H1 (cell line): ENCODE data around the gene BLTP2. TPM values are rescaled to one million over a fixed set of nuclear protein-coding genes. Genes with fewer than 3 reads are reported as not detected.

Experiments
- CTCF ChIA-PET: fragments of 300-600 bp; sonication (Branson Sonifier 250); formaldehyde crosslinking; loops from one replicate; lab custom pipeline; 2021; ENCODE audit not compliant: partially characterized antibody; lab: Charles Lee
- POLR2A ChIA-PET: fragments of 300-600 bp; sonication (Branson Sonifier 250); formaldehyde crosslinking; loops from one replicate; lab custom pipeline; 2021; ENCODE audit warnings: inconsistent platforms; ENCODE audit not compliant: partially characterized antibody; lab: Charles Lee
- DNase-seq, 2 experiments: peaks; one replicate each; pipeline versions ENCODE4 v3.0.0 to v3.0.0-alpha.2; 2010 to 2022; ENCODE audit warnings: low spot score in 2 of 2, low read depth in 1 of 2, mixed read lengths in 1 of 2
- FAIRE-seq: peaks from 2 replicates; lab custom pipeline; 2011; peaks lifted over from hg19 to GRCh38; lab: Jason Lieb, UNC
- H2AFZ ChIP-seq: 2 replicates; pipeline ENCODE4 v1.8.1; 2012; ENCODE audit warnings: low read length, inconsistent platforms
- H2AK5ac ChIP-seq: 2 replicates; pipeline ENCODE4 v1.6.1; 2013; ENCODE audit warnings: low read depth, low read length
- H2BK120ac ChIP-seq: replicated peaks from 2 replicates; pipeline ENCODE3; 2013; ENCODE audit warnings: low read depth, low read length, inconsistent platforms
- H2BK12ac ChIP-seq: 2 replicates; pipeline ENCODE4 v1.6.1; 2013; ENCODE audit warnings: low read depth, low read length
- H2BK15ac ChIP-seq: 2 replicates; pipeline ENCODE4 v1.6.1; 2013; ENCODE audit warnings: low read length
- H2BK20ac ChIP-seq: 2 replicates; pipeline ENCODE4 v1.6.1; 2013; ENCODE audit warnings: low read length
- H2BK5ac ChIP-seq: 2 replicates; pipeline ENCODE4 v1.6.1; 2013; ENCODE audit warnings: low read depth, low read length
- H3K14ac ChIP-seq: 2 replicates; pipeline ENCODE4 v1.6.1; 2013; ENCODE audit warnings: inconsistent platforms; ENCODE audit not compliant: insufficient read length
- H3K18ac ChIP-seq: 2 replicates; pipeline ENCODE4 v1.6.1; 2013; ENCODE audit warnings: low read length; ENCODE audit errors: extremely low read depth
- H3K23ac ChIP-seq: 2 replicates; pipeline ENCODE4 v1.6.1; 2013; ENCODE audit warnings: inconsistent platforms; ENCODE audit not compliant: insufficient read length
- H3K23me2 ChIP-seq: 2 replicates; pipeline ENCODE4 v1.6.1; 2013; ENCODE audit warnings: low read depth, low read length
- H3K27ac ChIP-seq: 2 replicates; pipeline ENCODE4 v1.6.1; 2011; ENCODE audit warnings: low read depth, low read length, inconsistent platforms
- H3K27me3 ChIP-seq, 4 experiments: replicated peaks in 1 of 4; 1 replicate in 1 of 4; 2 replicates in 3 of 4; pipeline versions ENCODE4 v1.6.1 to v1.8.1; 2011 to 2013; ENCODE audit warnings: low read length in 3 of 4, mild to moderate bottlenecking in 3 of 4, inconsistent platforms in 2 of 4, mixed read lengths in 2 of 4, moderate library complexity in 1 of 4; ENCODE audit not compliant: control insufficient read depth in 3 of 4, insufficient read depth in 3 of 4; ENCODE audit errors: extremely low read depth in 1 of 4
- H3K36me3 ChIP-seq, 4 experiments: 2 replicates each; pipeline versions ENCODE4 v1.6.1 to v1.8.1; 2011 to 2013; ENCODE audit warnings: mild to moderate bottlenecking in 4 of 4, low read length in 3 of 4, moderate library complexity in 2 of 4, control low read depth in 1 of 4, inconsistent platforms in 1 of 4; ENCODE audit not compliant: insufficient read depth in 4 of 4, control insufficient read depth in 2 of 4
- H3K4ac ChIP-seq: replicated peaks from 2 replicates; pipeline ENCODE3; 2013; ENCODE audit warnings: low read length, low read depth, mixed read lengths, inconsistent platforms; ENCODE audit not compliant: insufficient read length
- H3K4me1 ChIP-seq, 4 experiments: replicated peaks in 1 of 4; 1 replicate in 1 of 4; 2 replicates in 3 of 4; pipeline versions ENCODE4 v1.6.1 to v1.8.1; 2011 to 2013; ENCODE audit warnings: low read length in 3 of 4, inconsistent platforms in 2 of 4, mixed read lengths in 1 of 4; ENCODE audit not compliant: insufficient read depth in 4 of 4, control insufficient read depth in 3 of 4
- H3K4me2 ChIP-seq, 2 experiments: 2 replicates each; pipeline versions ENCODE4 v1.6.1 to v1.8.1; 2011 to 2013; ENCODE audit warnings: low read depth in 2 of 2, low read length in 2 of 2, control low read depth in 1 of 2, inconsistent platforms in 1 of 2, mild to moderate bottlenecking in 1 of 2; ENCODE audit not compliant: insufficient read depth in 1 of 2
- H3K4me3 ChIP-seq, 4 experiments: fragments of 200-600, 300-600 bp in 1 of 4; sonication (generic), shearing (Covaris generic), sonication (Bioruptor Twin) in 1 of 4; 2 replicates each; pipeline versions ENCODE4 v1.5.1 to v1.8.1; 2011 to 2016; ENCODE audit warnings: low read length in 4 of 4, low read depth in 3 of 4, control low read depth in 2 of 4, inconsistent platforms in 2 of 4, mild to moderate bottlenecking in 2 of 4, mixed read lengths in 1 of 4, moderate library complexity in 1 of 4; ENCODE audit not compliant: insufficient read depth in 2 of 4; ENCODE audit errors: extremely low read depth in 1 of 4
- H3K56ac ChIP-seq: replicated peaks from 2 replicates; pipeline ENCODE3; 2013; ENCODE audit warnings: low read depth, mild to moderate bottlenecking, mixed read lengths, low read length, inconsistent platforms; ENCODE audit not compliant: insufficient read length
- H3K79me1 ChIP-seq: 2 replicates; pipeline ENCODE4 v1.6.1; 2013; ENCODE audit warnings: low read depth, low read length, control low read depth
- H3K79me2 ChIP-seq, 2 experiments: 2 replicates each; pipeline versions ENCODE4 v1.6.1 to v1.8.1; 2012 to 2013; ENCODE audit warnings: low read length in 2 of 2, mild to moderate bottlenecking in 2 of 2, inconsistent platforms in 1 of 2; ENCODE audit not compliant: insufficient read depth in 2 of 2, control insufficient read depth in 1 of 2
- H3K9ac ChIP-seq, 4 experiments: replicated peaks in 1 of 4; 1 replicate in 1 of 4; 2 replicates in 3 of 4; pipeline versions ENCODE4 v1.6.1 to v1.8.1; 2011 to 2013; ENCODE audit warnings: low read depth in 3 of 4, low read length in 3 of 4, control low read depth in 2 of 4, mild to moderate bottlenecking in 2 of 4, moderate library complexity in 2 of 4, inconsistent platforms in 1 of 4; ENCODE audit errors: extremely low read depth in 1 of 4
- H3K9me3 ChIP-seq, 2 experiments: 2 replicates each; pipeline versions ENCODE4 v1.6.1 to v1.8.1; 2012 to 2013; ENCODE audit warnings: mild to moderate bottlenecking in 2 of 2, moderate library complexity in 2 of 2, control low read depth in 1 of 2, inconsistent platforms in 1 of 2, low read depth in 1 of 2, low read length in 1 of 2, mixed read lengths in 1 of 2; ENCODE audit not compliant: insufficient read depth in 2 of 2
- H4K20me1 ChIP-seq, 2 experiments: replicated peaks in 1 of 2; 2 replicates each; pipeline versions ENCODE3 to v1.8.1; 2011 to 2013; ENCODE audit warnings: inconsistent platforms in 2 of 2, low read length in 2 of 2, mild to moderate bottlenecking in 1 of 2; ENCODE audit not compliant: insufficient read depth in 2 of 2, control insufficient read depth in 1 of 2
- H4K5ac ChIP-seq: 2 replicates; pipeline ENCODE4 v1.6.1; 2013; ENCODE audit warnings: low read length, low read depth, mixed read lengths, inconsistent platforms; ENCODE audit not compliant: insufficient read length
- H4K8ac ChIP-seq: 2 replicates; pipeline ENCODE4 v1.8.0; 2013; ENCODE audit warnings: mild to moderate bottlenecking, moderate library complexity, low read length, inconsistent platforms; ENCODE audit not compliant: insufficient read depth; ENCODE audit errors: extremely low read depth
- H4K91ac ChIP-seq: replicated peaks from 2 replicates; pipeline ENCODE3; 2013; ENCODE audit warnings: low read length, mixed read lengths, inconsistent platforms; ENCODE audit not compliant: insufficient read length
- WGBS, 2 experiments: shearing (Covaris generic) in 1 of 2; methylation state at CpG; one replicate each; pipeline versions ENCODE4 v1.1.6 to v1.1.7; 2013 to 2015; ENCODE audit warnings: low lambda C conversion rate in 2 of 2, mixed read lengths in 2 of 2, inconsistent platforms in 1 of 2, low coverage in 1 of 2, missing lambda C conversion rate in 1 of 2; ENCODE audit not compliant: insufficient replicate concordance in 2 of 2, insufficient coverage in 1 of 2, insufficient read length in 1 of 2; ENCODE audit errors: extremely low coverage in 1 of 2, missing lambda C conversion rate in 1 of 2; 5-methylcytosine and 5-hydroxymethylcytosine counted together
- long read RNA-seq, 2 experiments: library from RNA in 1 of 2; library from capped mRNA in 1 of 2; stranded (forward); transcript quantifications; one replicate each; pipeline ENCODE4 v2.0.0, GENCODE V29; 2021; ENCODE audit warnings: inconsistent platforms in 1 of 2
- polyA minus RNA-seq, 3 experiments: library from RNA; depleted of rRNA, polyadenylated mRNA; stranded (reverse); fragments of >200 nt; gene quantifications; 1 replicate in 2 of 3; 2 replicates in 1 of 3; pipeline ENCODE4 v1.2.3, GENCODE V29; 2011
- polyA plus RNA-seq, 7 experiments: library from polyadenylated mRNA; depleted of rRNA in 3 of 7; stranded (reverse) in 5 of 7; unstranded in 2 of 7; fragments of >200 nt in 5 of 7; fragments of 200-250 nt in 2 of 7; gene quantifications; 1 replicate in 5 of 7; 2 replicates in 1 of 7; 4 replicates in 1 of 7; pipeline versions ENCODE4 v1.2.1 to v1.2.3, GENCODE V29; 2011 to 2013; ENCODE audit warnings: missing spikeins in 2 of 7, mixed read lengths in 2 of 7
- total RNA-seq: library from RNA; stranded (reverse); fragmentation: NEBNext Ultra II Directional; extraction: Animal tissue kit (Norgen Biotek cat#: 25700); gene quantifications from 2 replicates; pipeline ENCODE4 v1.2.1, GENCODE V29; 2021

The BLTP2 gene
- 123 and 140 TPM in 2 replicates for total RNA-seq
- 80.9 and 94.9 TPM in 2 replicates for polyA plus RNA-seq (2011; rRNA removed)
- polyA plus RNA-seq (2011; cell fraction: cytosol; rRNA removed), result 60.9 TPM
- polyA plus RNA-seq (2011; cell fraction: nucleus; rRNA removed), result 238 TPM
- polyA plus RNA-seq (2012, experiment 1 of 2), result 58.2 to 70.9 TPM (median 65.2 TPM) in 4 replicates
- polyA plus RNA-seq (2012, experiment 2 of 2), result 22.0 TPM
- polyA plus RNA-seq (2013, experiment 1 of 2), result 80.0 TPM
- 84.5 TPM for polyA plus RNA-seq (2013, experiment 2 of 2)
- polyA minus RNA-seq (2011; rRNA and poly(A)+ RNA removed), result 505 and 614 TPM in 2 replicates
- polyA minus RNA-seq (2011; cell fraction: cytosol; rRNA and poly(A)+ RNA removed), result 114 TPM
- 209 TPM for polyA minus RNA-seq (2011; cell fraction: nucleus; rRNA and poly(A)+ RNA removed)
- long read RNA-seq, experiment 1, partial matches to known transcripts, result 34 of 58 reads
- long read RNA-seq, experiment 1, other reads (novel, unspliced or antisense), result 24 of 58 reads
- long read RNA-seq, experiment 2, partial matches to known transcripts, result 4 of 6 reads
- long read RNA-seq, experiment 2, other reads (novel, unspliced or antisense), result 2 of 6 reads

DNA sequence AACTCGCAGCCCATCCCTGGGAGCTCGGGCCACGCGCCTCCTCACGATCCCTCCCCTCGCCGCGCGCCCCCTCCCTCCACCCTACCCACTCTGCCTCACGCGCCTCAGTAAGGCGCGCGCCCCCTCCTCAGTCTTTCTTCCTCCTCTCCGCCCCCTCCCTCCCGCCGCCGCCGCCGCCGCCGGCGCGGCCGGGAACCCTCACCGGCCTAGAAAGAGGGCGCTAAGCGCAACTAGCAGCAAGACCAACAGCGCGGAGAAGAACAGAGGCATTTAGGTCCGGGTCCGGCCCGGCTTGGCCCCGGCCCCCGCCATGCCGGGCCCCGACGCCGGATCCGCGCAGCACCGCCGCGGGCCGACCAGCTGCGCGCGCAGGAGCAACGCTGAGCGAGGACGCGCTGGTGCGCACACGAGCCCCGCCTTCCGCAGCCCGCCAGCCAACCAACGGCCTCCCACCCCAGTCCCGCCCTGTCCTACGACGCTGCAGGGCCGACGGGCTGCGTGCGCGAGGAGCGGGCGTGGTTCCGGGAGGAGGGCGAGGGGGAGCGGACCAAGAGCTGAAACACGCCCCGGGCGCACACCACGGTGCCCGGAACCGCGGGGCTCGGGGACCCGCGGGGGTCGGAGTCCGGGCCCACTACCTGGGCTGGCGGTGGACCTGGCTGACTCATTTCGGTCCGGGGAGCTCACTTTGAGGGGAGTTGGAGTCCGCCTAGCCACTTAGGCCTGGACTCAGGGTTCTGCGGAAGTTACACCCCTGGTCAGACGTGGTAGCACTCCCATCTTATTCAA, at the start of gene BLTP2:
Gene BLTP2 (minus strand): TSS at position 372 of the 789 bp plus-strand sequence. CDS start 102 bp downstream, at position 270.
- Histone ChIP-seq H3K56ac (peak within 1 kb of the TSS; percentile 82), H3K18ac (peak within 1 kb of the TSS; percentile 26; the same call in 1 of the 2 replicates), H4K8ac (peak within 1 kb of the TSS; percentile 76; the same call in 1 of the 2 replicates), H3K4me3 (peak within 1 kb of the TSS; percentile 74 to 97 (median 88)), H4K91ac (peak within 1 kb of the TSS; percentile 52), H3K36me3 (peaks cover 17 to 44% (median 40%) of the 10 kb centered on the region in 4 experiments), H3K14ac (no peak within 1 kb of the TSS), H3K4me2 (peak within 1 kb of the TSS; percentile 89 to 95), H2BK12ac (no peak within 1 kb of the TSS), H3K23ac (no peak within 1 kb of the TSS), H3K27me3 (no peaks in the 10 kb centered on the region), H2BK120ac (no peak within 1 kb of the TSS), H2AK5ac (no peak within 1 kb of the TSS), H2BK15ac (0 out of 2 replicates have a peak within 1 kb of the TSS, but pooled peaks have one; percentile 36), H3K79me1 (peaks cover 4% of the 10 kb centered on the region), H3K9me3 (no peaks in the 10 kb centered on the region), H2BK5ac (peak within 1 kb of the TSS; percentile 47), H4K5ac (peak within 1 kb of the TSS; percentile 87), H2AFZ (no peak within 1 kb of the TSS), H3K23me2 (peaks cover 5% of the 10 kb centered on the region; the same call in 1 of the 2 replicates), H3K4ac (peak within 1 kb of the TSS; percentile 65), H3K9ac (peak within 1 kb of the TSS; percentile 58 to 66 (median 63)), H3K27ac (peak within 1 kb of the TSS; percentile 50; the same call in 1 of the 2 replicates), H3K79me2 (peaks cover 3 to 27% of the 10 kb centered on the region in 2 experiments; a peak in 3 of 4 replicates), H2BK20ac (no peak within 1 kb of the TSS), H3K4me1 (0 out of 7 replicates have a peak, but pooled peaks cover 0 to 2% (median under 1%) of the 10 kb centered on the region in 4 experiments), H4K20me1 (peaks cover 0 to 7% of the 10 kb centered on the region in 2 experiments)
- 3% methylated on average over 39 of the region's 89 CpGs; no CpG with 5 or more reads in 1 of the 2 experiments for WGBS, 2 experiments
- POLR2A ChIA-PET, result interaction anchor here (0.7 to 4.7 kb wide), 24 partner anchors 10 to 83 kb away, joined by 3 to 55 read pairs (median 6); partner anchors contain the start of genes ALDOC, PROCA1, RPL23A and SDF2
- CTCF ChIA-PET, result interaction anchor here (0.9 to 7.9 kb wide), 16 partner anchors 10 to 69 kb away, joined by 3 to 54 read pairs (median 4); partner anchors contain the start of genes ALDOC, SDF2 and SUPT6H
- FAIRE-seq, result no peak
- peak; percentile 78 to 91 for DNase-seq
